DOHH2 (cell line): ENCODE data around the gene TNS4.

Experiments used
- CTCF ChIP-seq: fragments of 200-600 bp; sonication (generic); IDR thresholded peaks from one replicate; pipeline ENCODE4 v1.5.1; 2014; ENCODE audit warnings: antibody characterized with exemption, mild to moderate bottlenecking, low read depth, low read length; ENCODE audit not compliant: poor library complexity, severe bottlenecking
- EZH2phosphoT487 ChIP-seq: fragments of 200-600 bp; sonication (generic); IDR thresholded peaks from 2 replicates; pipeline ENCODE4 v1.6.1; 2017; ENCODE audit warnings: borderline replicate concordance, mild to moderate bottlenecking, antibody characterized with exemption, low read length, moderate library complexity, mixed read lengths

- TF ChIP-seq CTCF (no peak), EZH2phosphoT487 (no peak)
Observed at GRCh38 chr17:40506786-40507185, 5.4 kb upstream of the TNS4 start.
